Suppressor macrophage treated with lipopolysaccharide for 1 hour (primary cell): Measurements from ENCODE around the gene KIZ.

Source experiments
- DNase-seq, 3 donors: peaks; one replicate each; pipeline ENCODE4 v3.0.0-alpha.2; 2020 to 2022

KIZ gene

DNA sequence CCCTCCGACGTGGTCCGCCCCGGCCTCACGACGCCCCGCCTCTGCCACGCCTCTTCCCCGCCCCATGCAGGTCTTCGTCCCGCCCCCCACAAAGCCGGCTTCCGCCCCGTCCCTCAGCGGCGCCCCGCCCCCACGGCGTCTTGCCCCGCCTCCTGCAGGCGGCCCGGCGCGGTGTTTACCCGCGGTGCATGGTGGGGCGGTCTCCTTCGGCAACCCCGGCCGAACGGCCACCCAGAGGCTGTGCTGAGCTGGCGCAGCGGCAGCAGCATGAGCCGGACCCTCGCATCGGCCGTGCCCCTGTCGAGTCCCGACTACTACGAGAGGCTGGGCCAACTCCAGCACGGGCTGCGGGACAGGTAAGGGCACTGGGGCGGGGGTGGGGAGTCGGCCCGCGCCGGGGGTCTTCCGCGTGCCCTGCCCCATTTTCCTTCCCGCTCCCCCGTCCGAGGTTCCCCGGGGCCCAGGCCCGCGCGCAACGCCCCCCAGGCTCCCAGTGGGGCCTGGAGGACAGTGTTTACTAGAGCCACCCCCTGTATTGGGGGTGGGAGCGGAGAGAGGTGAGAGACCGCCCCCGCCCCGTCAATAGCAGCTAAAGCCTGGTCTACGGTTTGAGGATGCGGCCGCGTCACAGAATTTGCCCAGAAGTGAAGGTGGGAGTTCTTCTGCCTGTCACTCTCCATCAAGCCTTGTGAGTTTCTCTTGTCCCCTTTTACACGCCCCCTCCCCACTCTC is at the start of gene KIZ:
KIZ (plus strand) TSS at position 234 of the 732 bp plus-strand sequence; CDS start at position 268, 34 bp downstream.
- DNase-seq = peak; percentile 97 to 100 (median 99)

- no peak for DNase-seq
Observed at GRCh38 chr20:21077809-21078345, 48.0 kb upstream of the KIZ start.

DNA sequence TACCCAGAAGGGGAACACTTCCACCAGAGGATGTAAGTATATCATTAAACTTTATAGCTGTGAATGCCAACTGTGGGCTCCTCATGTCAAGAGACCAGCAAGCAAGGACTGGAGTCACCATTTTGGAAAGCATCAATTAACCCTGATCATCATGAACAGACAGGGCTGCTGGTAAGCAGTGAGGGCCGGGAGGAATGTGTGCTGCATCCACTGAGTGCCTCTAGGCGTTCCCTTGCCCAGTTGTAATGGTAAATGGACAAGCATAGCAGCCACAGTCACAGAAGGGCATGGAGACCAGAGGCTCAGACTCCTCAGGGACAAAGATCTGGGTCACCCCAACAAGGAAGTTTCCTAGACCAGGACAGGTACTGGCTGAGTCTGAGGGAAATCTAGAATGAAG is 43.3 kb upstream of the KIZ start:
- no peak for DNase-seq

DNA sequence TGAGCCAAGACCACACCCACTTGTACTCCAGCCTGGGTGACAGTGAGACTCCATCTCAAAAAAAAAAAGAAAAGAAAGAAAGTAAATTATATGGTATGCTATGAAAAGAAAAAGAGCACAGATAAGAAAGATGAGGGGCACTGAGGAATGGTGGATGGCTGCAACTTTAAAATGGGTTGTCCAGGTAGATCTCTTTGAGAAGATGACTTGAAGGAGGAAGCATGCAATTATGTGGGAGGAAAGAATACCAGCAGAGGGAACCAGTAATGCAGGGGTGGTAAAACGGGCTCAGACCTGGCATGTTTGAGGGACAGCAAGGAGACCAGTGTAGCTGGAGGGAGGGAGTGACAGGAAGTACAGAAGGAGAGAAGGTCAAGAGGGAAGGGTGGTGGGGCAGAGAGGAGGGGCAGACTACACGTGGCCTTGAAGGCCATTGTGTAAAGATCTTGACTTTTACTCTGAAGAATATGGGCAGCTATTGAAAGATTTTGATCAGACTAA is 42.0 kb upstream of the KIZ start:
- DNase-seq = no peak

DNA sequence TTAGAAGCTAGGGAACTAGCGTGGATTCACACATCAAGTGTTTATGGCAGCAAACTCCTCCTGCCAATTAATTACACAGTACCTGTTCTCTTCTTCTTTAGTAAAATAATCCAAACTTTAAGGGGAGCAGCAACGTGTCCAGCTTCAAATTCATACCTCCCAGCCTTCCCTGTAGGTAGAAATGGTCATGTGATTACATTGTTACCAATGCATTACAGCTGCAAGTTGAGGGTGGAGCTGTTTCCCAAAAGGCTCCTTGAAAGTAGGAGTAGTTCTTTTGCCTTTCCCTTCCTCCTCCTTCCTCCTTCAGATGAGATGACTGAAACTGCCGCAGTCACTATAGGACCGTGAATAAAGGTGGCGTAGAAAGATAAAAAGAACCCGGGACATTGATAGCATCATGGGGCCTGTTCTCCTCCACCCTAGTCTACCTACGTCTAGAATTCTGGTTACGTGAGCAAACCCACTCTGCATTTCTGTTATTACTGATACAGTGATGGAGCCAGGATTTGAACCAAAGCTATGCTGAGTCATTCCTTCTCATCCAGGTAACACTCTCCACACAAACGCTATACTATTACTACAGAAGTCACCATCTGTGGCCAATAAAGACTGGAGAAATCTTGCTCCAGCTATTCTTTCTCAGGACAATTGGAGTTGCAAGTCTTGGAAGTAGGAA is 37.9 kb upstream of the KIZ start:
- DNase-seq = no peak

GRCh38 chr20:21089391-21089790 is 36.5 kb upstream of the KIZ start:
- no peak for DNase-seq

DNA sequence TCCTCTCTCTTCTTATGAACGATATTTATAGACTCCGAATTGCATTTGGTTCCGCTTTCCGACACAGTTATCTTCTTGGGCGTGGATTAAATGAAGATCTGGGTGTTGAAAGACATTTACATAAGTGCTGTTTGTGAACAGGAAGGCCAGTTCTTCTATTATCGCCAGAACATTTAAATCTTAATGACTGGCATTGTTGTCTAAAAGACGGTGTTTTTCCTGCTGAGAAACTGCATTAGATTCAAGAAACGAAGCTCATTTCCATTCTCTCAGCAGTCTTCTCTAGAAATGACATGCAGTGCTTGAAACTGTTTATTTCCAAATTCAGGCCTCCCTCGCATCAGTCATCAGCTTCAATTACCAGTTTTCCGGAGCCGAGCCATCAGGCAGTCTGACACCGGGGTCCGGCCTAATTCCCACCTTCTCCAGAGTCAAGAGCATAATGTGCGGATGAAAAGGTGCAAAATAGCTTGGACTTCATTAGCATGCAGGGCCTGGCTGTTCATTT is 35.7 kb upstream of the KIZ start:
- DNase-seq = peak; percentile 28 to 37 (median 31)

GRCh38 chr20:21090721-21091120 is 35.2 kb upstream of the KIZ start:
- no peak for DNase-seq

DNA sequence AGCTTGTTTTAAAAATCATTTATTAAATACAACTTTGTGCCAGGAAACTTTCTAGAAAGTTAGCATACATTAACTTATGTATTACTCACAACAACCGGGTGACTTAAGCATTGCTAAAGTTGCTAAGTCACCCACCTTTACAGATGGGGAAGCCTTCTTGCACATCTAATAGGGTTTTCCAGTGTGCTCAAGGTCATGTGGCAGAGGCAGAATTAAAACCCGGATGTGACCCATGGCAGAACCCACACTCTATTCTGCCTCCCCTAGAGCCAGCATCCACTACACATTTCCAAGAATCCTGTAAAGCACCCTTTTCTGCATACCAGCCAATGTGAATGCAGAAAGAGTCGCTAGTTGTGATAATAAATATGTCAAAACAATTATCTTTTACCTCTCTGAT is 33.1 kb upstream of the KIZ start:
- DNase-seq = peak; percentile 34 to 44 (median 44)

- peak; percentile 63 to 67 (median 64) for DNase-seq
Observed at GRCh38 chr20:21096321-21097043, 29.4 kb upstream of the KIZ start.

DNA sequence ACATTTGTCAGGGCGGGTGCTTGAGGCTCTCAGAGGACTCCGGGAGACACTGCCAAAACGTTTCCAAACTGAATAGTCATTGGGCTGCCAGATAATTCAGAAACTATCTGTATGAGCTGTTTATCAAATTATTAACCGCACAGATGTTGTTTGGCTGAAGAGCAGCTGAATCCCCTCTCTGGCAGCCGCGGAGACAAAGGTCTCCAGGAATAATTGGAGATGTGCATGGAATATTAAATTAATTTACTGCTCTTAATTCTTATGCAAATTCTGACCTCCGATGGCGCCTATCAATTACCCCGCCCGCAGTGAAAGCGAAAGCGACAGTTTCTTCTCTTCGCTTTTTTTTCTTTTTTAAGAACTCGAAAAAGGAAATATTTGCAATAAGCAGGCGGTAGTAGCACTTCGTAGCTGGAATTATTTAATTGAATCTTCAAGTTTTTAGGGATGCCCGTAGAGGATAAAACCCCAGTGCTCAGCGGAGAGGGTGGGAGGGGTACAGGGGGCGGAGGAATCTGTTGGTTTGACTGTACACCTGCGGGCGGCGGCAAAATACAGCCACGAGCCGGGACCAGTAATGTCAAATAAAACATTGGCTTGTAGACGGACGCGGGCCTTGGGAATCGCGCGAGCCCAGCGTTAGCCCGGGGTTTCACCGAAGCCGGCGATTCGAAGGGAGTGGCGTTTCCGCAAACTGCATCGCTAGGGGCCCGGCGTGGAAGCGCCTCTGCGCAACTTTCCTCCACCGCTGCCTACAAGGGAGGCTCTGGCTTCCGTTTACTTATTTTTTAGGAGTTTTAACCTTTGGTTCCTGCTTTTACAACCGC is 25.9 kb upstream of the KIZ start:
- peak; percentile 74 to 85 (median 81) for DNase-seq

DNA sequence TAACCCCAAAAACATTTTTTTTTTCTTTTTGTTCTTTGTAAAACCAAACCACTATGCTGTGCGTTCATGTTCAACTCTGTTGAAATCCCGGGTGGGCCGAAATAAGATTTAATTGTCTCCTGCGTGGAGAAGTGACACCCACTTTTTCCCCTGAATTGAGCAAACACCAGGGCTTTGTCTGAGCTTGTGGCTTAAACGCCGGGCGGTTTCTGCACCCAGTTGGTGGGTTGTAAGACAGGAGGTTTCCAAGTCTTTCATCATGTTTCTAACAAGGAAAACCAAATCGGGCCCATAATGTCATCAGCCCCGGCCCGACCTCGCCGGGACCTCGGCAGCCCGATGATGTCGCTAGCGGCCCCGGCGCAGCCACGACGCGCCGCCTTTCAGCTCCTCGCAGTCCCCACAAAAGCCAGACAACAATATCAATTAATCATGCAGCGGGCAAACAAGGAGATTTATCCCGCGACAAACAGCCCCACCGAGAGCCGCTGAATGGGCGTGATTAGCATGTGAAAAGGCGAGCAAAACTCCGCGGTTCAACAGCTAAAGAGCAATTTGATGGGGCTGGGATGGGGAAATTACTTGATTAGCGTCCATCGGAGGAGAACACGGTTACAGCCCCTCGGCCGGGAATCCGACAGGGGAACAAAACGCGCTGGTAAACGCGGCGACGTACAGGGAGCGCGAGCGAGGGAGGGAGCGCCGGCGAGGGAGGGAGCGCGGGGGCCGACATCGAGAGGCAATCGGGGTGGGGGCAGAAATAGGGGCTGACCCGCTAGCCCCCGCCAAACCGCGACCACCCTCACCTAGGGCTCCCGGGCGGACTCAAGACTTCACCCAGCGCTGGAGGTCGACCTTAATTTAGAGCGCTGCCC is 25.1 kb upstream of the KIZ start:
- DNase-seq = peak; percentile 69 to 73 (median 71)

- DNase-seq = peak; percentile 18 to 33 (median 32)
Observed at GRCh38 chr20:21101453-21101931, 24.4 kb upstream of the KIZ start.

DNA sequence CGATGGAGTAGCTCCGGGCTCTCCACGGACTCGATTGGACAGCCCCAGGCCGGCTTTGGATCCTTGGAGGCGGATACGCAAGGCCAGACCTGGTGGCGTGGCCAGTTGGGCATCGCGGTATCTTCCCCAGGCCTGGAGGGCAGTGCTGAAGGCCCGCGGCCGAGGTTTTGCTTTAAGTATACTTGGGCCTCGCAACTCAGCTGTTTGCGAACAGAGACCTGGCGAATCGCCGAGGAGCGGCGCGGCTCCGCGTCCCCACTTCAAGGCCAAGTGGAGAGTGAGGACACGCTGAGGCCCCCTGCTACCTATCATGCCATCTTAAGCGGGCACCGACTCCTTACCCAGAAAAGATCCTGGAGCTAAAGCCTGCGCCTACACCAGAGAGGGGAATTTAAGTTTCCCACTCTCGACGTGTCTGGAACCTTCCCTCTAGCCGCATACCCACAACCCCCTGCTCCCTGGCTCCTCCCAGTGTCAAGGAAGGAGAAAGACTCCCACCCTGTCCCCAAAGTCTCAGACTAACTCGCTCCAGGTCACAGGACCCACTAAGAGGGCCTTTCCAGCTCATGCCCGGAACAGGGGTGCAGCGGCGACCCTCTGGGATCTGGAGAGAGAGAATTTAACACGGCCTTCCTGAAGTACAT is 23.8 kb upstream of the KIZ start:
- peak in 1 of 3 donors; percentile 25 for DNase-seq

GRCh38 chr20:21102603-21103311 is 23.1 kb upstream of the KIZ start:
- DNase-seq = peak; percentile 50 to 63 (median 51)

DNA sequence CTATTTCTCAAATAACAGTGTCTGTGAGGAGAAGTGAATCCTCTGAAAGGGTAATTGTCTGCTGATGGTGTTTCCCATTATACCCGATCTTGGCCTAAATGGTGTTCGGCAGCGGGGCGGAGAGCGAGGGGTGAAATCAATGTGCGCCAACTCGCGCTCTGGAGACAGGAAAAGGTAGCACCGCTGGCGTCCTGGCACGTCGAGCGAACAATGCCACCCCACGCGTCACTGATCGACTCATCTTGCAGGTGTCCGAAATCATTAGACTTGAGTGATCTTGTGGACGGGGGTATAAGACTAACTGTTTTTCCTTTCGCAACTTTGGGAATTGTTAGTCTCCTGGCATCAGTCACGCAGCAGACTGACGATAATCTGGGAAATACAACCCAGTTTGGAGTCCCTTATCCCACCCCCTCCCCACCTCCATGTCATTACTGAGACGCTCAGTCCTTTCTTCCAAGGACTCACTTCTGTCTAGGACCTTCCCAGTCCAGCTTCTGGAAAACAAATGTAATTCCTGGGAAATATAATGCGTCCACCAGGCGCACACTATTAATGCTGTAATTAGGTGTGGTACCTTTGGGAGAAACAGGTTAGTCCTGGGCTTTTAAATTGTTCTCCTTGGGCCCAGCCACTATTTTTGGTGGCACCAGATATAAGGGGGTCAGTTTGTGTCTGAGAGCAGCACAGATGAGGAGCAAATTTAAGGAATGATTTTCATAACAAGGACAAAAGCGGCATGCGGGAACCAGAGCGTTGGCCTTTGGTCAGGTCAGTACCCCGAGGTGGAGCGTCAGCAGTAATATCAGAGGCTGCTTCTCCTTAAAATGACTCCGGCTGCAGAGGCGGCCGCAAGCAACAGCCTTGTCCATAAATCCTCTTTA is 22.1 kb upstream of the KIZ start:
- no peak for DNase-seq

DNA sequence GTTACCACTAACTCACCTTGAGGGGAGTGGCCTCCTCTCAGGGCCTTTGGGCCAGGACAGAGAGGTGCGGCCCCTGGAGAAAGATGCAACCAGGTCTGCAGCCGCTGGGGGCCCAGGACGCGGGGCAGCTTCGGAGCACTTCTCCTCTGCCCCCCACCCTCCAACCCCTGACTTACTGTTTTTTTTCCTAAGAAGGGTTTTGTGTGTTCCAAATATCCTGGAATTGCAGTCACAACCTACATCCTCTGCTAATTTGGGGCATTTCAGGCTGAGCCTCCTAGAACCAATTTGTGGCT is 21.5 kb upstream of the KIZ start:
- no peak for DNase-seq

GRCh38 chr20:21104921-21105320 is 21.0 kb upstream of the KIZ start:
- DNase-seq = no peak
